GM12878 (cell line): Measurements from ENCODE around the gene OR51B4.

Source experiments
- EP300 ChIP-seq, 2 experiments: fragments of 150-350 bp in 1 of 2; IDR thresholded peaks; 2 replicates each; pipeline ENCODE4 v1.6.1; 2011 to 2012; ENCODE audit warnings: low read depth in 2 of 2, low read length in 2 of 2, borderline replicate concordance in 1 of 2, improper control_type of control experiment in 1 of 2, inconsistent platforms in 1 of 2; ENCODE audit not compliant: control insufficient read depth in 1 of 2
- FOXM1 ChIP-seq: IDR thresholded peaks from 2 replicates; pipeline ENCODE4 v1.6.1; 2012; ENCODE audit warnings: low read depth, mild to moderate bottlenecking, inconsistent platforms, low read length, moderate library complexity
- JUND ChIP-seq: IDR thresholded peaks from 2 replicates; pipeline ENCODE4 v1.6.1; 2012; ENCODE audit warnings: low read depth, mild to moderate bottlenecking, low read length, improper control_type of control experiment, moderate library complexity
- MAX ChIP-seq: IDR thresholded peaks from 2 replicates; pipeline ENCODE4 v1.6.1; 2012; ENCODE audit warnings: low read depth, low read length, improper control_type of control experiment
- POLR2A ChIP-seq: IDR thresholded peaks from 2 replicates; pipeline ENCODE4 v1.6.1; 2011; ENCODE audit warnings: low read depth, mild to moderate bottlenecking, low read length
- RAD21 ChIP-seq: IDR thresholded peaks from 2 replicates; pipeline ENCODE4 v1.6.1; 2011; ENCODE audit warnings: mild to moderate bottlenecking, low read depth, low read length, moderate library complexity; ENCODE audit not compliant: insufficient read depth
- SIN3A ChIP-seq: IDR thresholded peaks from 2 replicates; pipeline ENCODE4 v1.6.1; 2012; ENCODE audit warnings: low read depth, low read length, improper control_type of control experiment
- TCF7 ChIP-seq: IDR thresholded peaks from 2 replicates; pipeline ENCODE4 v1.6.1; 2014; ENCODE audit warnings: antibody characterized with exemption, borderline replicate concordance
- YY1 ChIP-seq: IDR thresholded peaks from 2 replicates; pipeline ENCODE4 v1.6.1; 2011; ENCODE audit warnings: low read depth, mild to moderate bottlenecking, low read length
- TF ChIP-seq, protein P1 (sequence below), 3 experiments: IDR thresholded peaks in 2 of 3; conservative IDR thresholded peaks in 1 of 3; 2 replicates each; pipeline ENCODE4 v1.5.1; 2011; ENCODE audit warnings: low read depth in 3 of 3, low read length in 3 of 3, mild to moderate bottlenecking in 3 of 3, control low read depth in 2 of 3, moderate library complexity in 2 of 3, inconsistent platforms in 1 of 3, mixed read lengths in 1 of 3; ENCODE audit not compliant: control insufficient read depth in 2 of 3, insufficient read depth in 1 of 3; ENCODE audit errors: extremely low read depth in 1 of 3

DNA sequence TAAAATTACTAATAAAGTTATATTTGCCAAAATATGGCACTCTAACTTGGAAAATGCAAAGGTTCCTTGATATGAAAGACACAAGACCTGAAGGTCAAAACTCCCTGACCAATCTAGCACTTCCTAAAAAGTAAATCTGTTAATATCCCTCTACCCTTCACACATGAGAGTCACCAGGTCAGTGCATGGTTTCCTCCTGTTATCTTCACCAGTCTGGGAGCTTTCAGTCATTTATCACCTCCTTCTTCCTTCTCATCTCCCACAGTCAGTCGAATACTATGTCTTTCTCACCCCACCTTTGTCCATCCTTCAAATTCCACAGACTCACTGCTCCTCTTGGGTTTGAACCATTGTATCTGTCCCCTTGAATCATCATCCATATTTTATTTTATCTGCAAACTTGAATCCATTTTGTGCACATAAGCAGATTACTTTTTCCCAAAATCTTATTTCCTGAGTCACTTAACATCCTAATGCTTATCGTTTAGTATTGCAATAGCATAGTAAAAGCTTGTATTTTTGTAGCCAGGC, 34.6 kb downstream of the OR51B4 start:
- TF ChIP-seq FOXM1: no peak
- no peak for TF ChIP-seq POLR2A
- TF ChIP-seq JUND: no peak
- TF ChIP-seq TCF7: no peak
- no peak for TF ChIP-seq EP300 (IDR thresholded peaks at IDR 0.05; ENCODE audit: borderline replicate concordance in 1 of 2, control insufficient read depth in 1 of 2, low read depth in 2 of 2, low read length in 2 of 2)
- TF ChIP-seq SIN3A: no peak
- TF ChIP-seq MAX: no peak
- TF ChIP-seq, protein P1, sequence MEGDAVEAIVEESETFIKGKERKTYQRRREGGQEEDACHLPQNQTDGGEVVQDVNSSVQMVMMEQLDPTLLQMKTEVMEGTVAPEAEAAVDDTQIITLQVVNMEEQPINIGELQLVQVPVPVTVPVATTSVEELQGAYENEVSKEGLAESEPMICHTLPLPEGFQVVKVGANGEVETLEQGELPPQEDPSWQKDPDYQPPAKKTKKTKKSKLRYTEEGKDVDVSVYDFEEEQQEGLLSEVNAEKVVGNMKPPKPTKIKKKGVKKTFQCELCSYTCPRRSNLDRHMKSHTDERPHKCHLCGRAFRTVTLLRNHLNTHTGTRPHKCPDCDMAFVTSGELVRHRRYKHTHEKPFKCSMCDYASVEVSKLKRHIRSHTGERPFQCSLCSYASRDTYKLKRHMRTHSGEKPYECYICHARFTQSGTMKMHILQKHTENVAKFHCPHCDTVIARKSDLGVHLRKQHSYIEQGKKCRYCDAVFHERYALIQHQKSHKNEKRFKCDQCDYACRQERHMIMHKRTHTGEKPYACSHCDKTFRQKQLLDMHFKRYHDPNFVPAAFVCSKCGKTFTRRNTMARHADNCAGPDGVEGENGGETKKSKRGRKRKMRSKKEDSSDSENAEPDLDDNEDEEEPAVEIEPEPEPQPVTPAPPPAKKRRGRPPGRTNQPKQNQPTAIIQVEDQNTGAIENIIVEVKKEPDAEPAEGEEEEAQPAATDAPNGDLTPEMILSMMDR (IDR thresholded peaks at IDR 0.05 in 2 of 3, conservative IDR thresholded peaks at IDR 0.05 in 1 of 3; ENCODE audit: control insufficient read depth in 2 of 3, extremely low read depth in 1 of 3, insufficient read depth in 1 of 3, low read depth in 3 of 3, low read length in 3 of 3): no peak
- TF ChIP-seq YY1: no peak
- no peak for TF ChIP-seq RAD21
